Uterus (tissue), 2 donors: Measurements from ENCODE around the gene FASN.

ENCODE experiments used
- CTCF ChIP-seq, 4 experiments: fragments of 200-600 bp in 2 of 4; fragments of 450-650 bp in 2 of 4; sonication (generic) in 2 of 4; IDR thresholded peaks; one replicate each; pipeline ENCODE4 v1.5.1; 2016 to 2019; ENCODE audit warnings: antibody characterized with exemption in 4 of 4, mild to moderate bottlenecking in 2 of 4, moderate library complexity in 1 of 4
- POLR2A ChIP-seq, 2 donors: fragments of 450-650 bp; IDR thresholded peaks; one replicate each; pipeline ENCODE4 v1.6.1; 2016; ENCODE audit warnings: antibody characterized with exemption in 2 of 2, mild to moderate bottlenecking in 1 of 2, moderate library complexity in 1 of 2

DNA sequence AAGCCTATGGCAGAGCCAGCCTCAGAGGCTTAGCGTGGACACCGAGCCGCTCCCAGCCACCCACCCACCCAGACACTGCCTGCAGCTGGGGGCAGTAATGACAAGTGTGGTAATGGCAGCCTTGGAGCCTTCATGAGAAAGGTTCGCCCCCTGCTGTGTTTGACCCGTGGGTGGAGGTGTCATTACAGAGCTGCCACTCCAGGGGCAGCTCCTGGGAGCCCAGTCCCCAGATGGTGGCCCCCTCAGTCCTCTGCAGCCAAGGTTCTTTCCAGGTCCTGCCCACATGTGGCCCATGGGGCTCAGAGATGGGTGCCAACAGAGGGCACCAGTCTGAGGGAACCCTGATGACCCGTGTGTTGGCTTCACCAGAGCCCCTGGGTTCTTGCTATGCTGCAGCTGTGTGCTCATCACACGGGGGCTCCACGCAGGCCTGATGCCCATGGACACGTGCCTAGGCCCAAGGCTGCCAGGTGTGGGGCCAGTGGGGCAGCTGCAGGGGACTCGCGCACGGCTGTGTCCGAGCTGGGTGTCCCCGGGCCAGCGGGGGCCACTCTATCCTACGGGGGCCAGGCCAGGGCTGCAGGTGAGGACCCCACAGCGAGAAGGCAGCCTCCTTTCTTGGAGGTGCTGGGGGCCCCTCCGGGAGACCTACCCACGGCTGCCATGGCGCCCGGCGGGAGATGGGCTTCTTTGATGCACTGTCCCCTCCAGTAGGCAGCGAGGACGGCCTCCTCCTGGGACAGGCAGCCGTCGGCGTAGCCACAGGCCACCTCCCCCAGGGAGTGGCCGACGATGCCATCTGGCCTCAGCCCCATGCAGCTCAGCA, 8.1 kb downstream of the FASN start:
- no peak for TF ChIP-seq POLR2A (IDR thresholded peaks at IDR 0.05)
- no peak for TF ChIP-seq CTCF (IDR thresholded peaks at IDR 0.05)
